SH-SY5Y (cell line): ENCODE data around the gene MGMT.

ENCODE experiments used
- GATA2 ChIP-seq: IDR thresholded peaks from 2 replicates; pipeline ENCODE4 v1.6.1; 2011; ENCODE audit warnings: mild to moderate bottlenecking, low read depth, low read length
- GATA3 ChIP-seq: IDR thresholded peaks from 2 replicates; pipeline ENCODE4 v1.6.1; 2011; ENCODE audit warnings: low read depth, mild to moderate bottlenecking, low read length, moderate library complexity

MGMT gene

GRCh38 chr10:129655007-129655678, 188.1 kb downstream of the MGMT start:
- TF ChIP-seq GATA2 = no peak
- no peak for TF ChIP-seq GATA3

DNA sequence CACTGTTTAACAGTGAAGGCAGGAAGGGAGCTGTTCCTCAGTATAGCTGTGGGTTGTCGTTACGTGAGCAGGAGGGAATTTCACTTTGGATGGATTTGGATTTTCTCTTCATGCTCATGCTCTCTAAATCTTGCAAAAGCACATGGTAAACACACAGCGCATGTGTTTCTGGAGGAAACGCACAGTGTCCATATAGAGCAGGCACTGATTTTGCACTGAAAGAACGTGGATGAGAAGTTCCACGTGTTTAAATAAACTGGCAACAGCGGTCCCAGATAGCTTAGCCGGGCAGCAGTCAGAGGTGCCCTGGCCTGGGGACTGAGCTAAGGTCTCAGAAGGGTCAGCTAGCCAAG, 188.6 kb downstream of the MGMT start:
- no peak for TF ChIP-seq GATA2
- TF ChIP-seq GATA3 = no peak

DNA sequence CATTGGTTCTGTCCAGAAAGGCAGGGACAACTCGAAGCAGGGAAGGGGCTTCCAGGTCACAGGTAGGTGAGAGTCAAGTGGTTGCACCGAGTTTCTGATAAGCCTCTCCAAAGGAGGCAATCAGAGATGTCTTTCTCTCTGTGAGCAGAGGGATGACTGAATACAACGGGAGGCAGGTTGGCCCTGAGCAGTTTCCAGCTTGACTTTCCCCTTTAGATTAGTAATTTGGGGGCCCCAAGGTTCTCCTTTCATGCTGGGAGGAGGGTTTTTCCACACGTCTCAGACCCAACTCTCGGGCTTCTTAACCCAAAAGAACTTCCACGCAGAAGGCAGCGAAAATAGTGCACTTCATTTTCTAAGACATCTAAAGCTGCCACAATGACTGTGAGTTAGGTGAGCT, 189.6 kb downstream of the MGMT start:
- TF ChIP-seq GATA3 = no peak
- TF ChIP-seq GATA2 = no peak

GRCh38 chr10:129657297-129658017, 190.4 kb downstream of the MGMT start:
- TF ChIP-seq GATA2 (no peak), GATA3 (no peak)

DNA sequence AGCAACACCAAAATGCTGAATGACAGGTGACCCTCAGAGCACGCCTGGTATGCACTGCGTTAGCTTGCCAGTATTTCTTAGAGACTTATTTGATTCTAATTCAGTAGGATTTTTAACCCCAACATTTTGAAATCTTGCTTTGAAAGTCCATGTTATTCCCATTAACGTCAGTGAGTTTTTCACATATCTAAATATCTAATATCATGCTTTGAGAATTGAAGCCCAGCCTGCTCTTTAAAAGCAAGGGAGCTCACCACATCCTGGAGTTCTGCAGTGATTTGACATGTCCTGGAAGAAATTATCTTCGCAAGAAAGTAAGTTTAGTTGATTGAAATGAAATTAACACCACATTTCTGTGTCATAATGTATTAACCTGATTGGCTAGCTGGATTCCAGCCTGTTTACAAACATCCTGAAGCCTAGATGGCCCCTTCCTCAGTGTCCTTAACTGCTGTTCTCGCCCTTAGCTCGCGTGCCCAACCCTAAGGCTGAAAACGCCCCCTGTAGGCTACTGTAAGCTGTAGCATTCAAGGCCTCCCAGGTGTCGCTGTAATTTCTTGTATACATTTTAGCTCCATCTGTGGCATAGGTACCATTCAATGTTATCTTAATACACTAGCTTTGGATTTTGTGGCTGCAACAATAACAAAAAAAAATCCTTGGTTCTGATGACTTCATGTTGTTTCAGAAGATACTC, 191.5 kb downstream of the MGMT start:
- TF ChIP-seq GATA3 (no peak), GATA2 (no peak)

GRCh38 chr10:129659508-129660268, 192.6 kb downstream of the MGMT start:
- no peak for TF ChIP-seq GATA2
- no peak for TF ChIP-seq GATA3

DNA sequence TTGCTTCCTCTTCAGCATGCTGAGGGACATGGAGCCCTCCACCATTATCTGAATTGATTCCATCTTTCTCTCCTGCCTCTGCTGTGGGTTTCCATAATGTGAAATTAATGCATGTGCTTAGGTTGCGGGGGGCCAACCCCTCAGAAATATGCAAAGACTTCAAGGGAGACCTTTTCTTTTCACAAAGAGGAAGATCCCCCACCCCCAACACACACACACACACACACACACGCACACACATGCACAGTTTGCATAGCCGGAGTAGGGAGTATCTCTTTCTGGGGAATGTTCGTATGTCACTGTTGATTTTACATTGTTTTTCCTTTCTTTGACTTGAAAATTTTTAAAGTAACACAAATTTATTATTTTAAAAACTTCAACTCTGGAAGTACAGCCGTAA, 193.5 kb downstream of the MGMT start:
- TF ChIP-seq GATA2 = no peak
- no peak for TF ChIP-seq GATA3

DNA sequence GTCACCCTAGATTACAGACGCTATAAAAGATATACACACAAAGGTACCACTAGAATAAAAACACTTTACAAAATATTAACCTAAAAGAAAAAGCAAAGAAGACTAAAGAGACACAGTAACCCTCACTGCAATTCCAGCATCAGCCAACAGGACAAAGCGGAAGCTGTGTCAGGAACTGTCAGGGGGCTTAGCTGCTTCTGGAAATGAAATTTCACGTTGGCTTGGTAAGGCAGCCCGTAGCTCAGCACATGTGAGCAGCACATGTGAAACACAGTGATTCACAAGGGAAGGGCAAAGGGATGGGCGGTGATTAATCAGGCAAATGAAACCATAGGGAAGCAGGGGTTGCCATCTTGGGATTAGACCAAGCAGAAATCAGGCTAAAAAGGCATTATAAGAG, 195.4 kb downstream of the MGMT start:
- TF ChIP-seq GATA2 = no peak
- TF ChIP-seq GATA3 = no peak

- TF ChIP-seq GATA2 (no peak), GATA3 (no peak)
Observed at GRCh38 chr10:129670124-129670523, 203.1 kb downstream of the MGMT start.

DNA sequence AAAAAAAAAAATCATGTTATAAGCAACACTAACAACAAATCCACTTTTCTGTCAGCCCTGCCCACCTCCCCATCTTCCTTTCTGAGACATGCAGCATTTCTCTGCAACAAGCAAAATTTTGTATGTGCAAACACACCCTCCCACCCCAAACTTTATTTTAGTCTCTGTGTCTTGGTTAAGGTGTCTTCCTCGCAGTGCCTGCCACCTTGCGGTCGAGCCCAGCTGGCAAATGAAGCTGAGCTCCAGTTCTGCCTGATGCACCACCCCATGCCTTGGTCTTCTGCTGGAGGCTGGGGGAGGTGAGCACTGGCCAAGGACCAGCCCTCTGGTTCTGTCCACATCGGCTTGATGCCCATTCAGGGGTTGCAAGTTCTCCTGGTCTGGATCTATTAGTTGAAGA, 206.3 kb downstream of the MGMT start:
- TF ChIP-seq GATA3 = no peak
- no peak for TF ChIP-seq GATA2

- no peak for TF ChIP-seq GATA3
Observed at GRCh38 chr10:129675027-129675769, 208.2 kb downstream of the MGMT start.

- TF ChIP-seq GATA3 (no peak), GATA2 (no peak)
Observed at GRCh38 chr10:129676014-129676413, 209.0 kb downstream of the MGMT start.

- TF ChIP-seq GATA2 (no peak), GATA3 (no peak)
Observed at GRCh38 chr10:129677377-129677927, 210.4 kb downstream of the MGMT start.
